ACC112 (cell line): ENCODE data around the gene TMEM132C.

Source experiments
- H2AFZ ChIP-seq: fragments of 200-600 bp; sonication (generic); one replicate; pipeline ENCODE4 v1.6.0; 2017; ENCODE audit warnings: antibody characterized with exemption, low read length; ENCODE audit not compliant: unreplicated experiment
- H3K27ac ChIP-seq: fragments of 200-600 bp; sonication (generic); 2 replicates; pipeline ENCODE4 v1.5.1; 2014; ENCODE audit warnings: low read depth, mild to moderate bottlenecking, antibody characterized with exemption, low read length, moderate library complexity
- H3K27me3 ChIP-seq: fragments of 200-600 bp; sonication (generic); 2 replicates; pipeline ENCODE4 v1.6.1; 2014; ENCODE audit warnings: mild to moderate bottlenecking, antibody characterized with exemption, low read length, moderate library complexity, mixed read lengths; ENCODE audit not compliant: insufficient read depth
- H3K36me3 ChIP-seq: fragments of 200-600 bp; sonication (generic); 2 replicates; pipeline ENCODE4 v1.6.1; 2016; ENCODE audit warnings: mild to moderate bottlenecking, antibody characterized with exemption, low read length, moderate library complexity, mixed read lengths; ENCODE audit not compliant: insufficient read depth
- H3K4me1 ChIP-seq: fragments of 200-600 bp; sonication (generic); one replicate; pipeline ENCODE4 v1.6.1; 2016; ENCODE audit warnings: low read length, mixed read lengths; ENCODE audit not compliant: insufficient read depth, unreplicated experiment, control insufficient read depth
- H3K4me3 ChIP-seq: fragments of 200-600 bp; sonication (generic); 2 replicates; pipeline ENCODE4 v1.5.1; 2014; ENCODE audit warnings: mild to moderate bottlenecking, low read depth, low read length
- H3K79me2 ChIP-seq: fragments of 200-600 bp; sonication (generic); one replicate; pipeline ENCODE4 v1.6.0; 2016; ENCODE audit warnings: low read length; ENCODE audit not compliant: control insufficient read depth, unreplicated experiment, insufficient read depth

TMEM132C gene

GRCh38 chr12:128554546-128555304 is 287.8 kb downstream of the TMEM132C start:
- no peaks in the 10 kb centered on the region for H3K36me3 ChIP-seq
- no peaks in the 10 kb centered on the region for H3K27me3 ChIP-seq
- H3K79me2 ChIP-seq, result no peaks in the 10 kb centered on the region
- H3K27ac ChIP-seq, result no peak overlapping the region
- no peak overlapping the region for H3K4me3 ChIP-seq
- no peaks in the 10 kb centered on the region for H3K4me1 ChIP-seq
- no peak overlapping the region for H2AFZ ChIP-seq

- Histone ChIP-seq H3K27me3 (no peaks in the 10 kb centered on the region), H3K4me3 (no peak overlapping the region), H3K36me3 (no peaks in the 10 kb centered on the region), H3K27ac (no peak overlapping the region), H3K79me2 (no peaks in the 10 kb centered on the region), H3K4me1 (no peaks in the 10 kb centered on the region), H2AFZ (no peak overlapping the region)
Observed at GRCh38 chr12:128557231-128557630, 290.3 kb downstream of the TMEM132C start.

- Histone ChIP-seq H2AFZ (no peak overlapping the region), H3K27ac (no peak overlapping the region), H3K79me2 (no peaks in the 10 kb centered on the region), H3K36me3 (no peaks in the 10 kb centered on the region), H3K4me1 (no peaks in the 10 kb centered on the region), H3K27me3 (no peaks in the 10 kb centered on the region), H3K4me3 (no peak overlapping the region)
Observed at GRCh38 chr12:128564956-128565355, 298.0 kb downstream of the TMEM132C start.

GRCh38 chr12:128567730-128568129 is 300.8 kb downstream of the TMEM132C start:
- Histone ChIP-seq H3K27me3 (no peaks in the 10 kb centered on the region), H3K4me1 (no peaks in the 10 kb centered on the region), H3K36me3 (no peaks in the 10 kb centered on the region), H3K4me3 (no peak overlapping the region), H3K27ac (no peak overlapping the region), H3K79me2 (no peaks in the 10 kb centered on the region), H2AFZ (no peak overlapping the region)

DNA sequence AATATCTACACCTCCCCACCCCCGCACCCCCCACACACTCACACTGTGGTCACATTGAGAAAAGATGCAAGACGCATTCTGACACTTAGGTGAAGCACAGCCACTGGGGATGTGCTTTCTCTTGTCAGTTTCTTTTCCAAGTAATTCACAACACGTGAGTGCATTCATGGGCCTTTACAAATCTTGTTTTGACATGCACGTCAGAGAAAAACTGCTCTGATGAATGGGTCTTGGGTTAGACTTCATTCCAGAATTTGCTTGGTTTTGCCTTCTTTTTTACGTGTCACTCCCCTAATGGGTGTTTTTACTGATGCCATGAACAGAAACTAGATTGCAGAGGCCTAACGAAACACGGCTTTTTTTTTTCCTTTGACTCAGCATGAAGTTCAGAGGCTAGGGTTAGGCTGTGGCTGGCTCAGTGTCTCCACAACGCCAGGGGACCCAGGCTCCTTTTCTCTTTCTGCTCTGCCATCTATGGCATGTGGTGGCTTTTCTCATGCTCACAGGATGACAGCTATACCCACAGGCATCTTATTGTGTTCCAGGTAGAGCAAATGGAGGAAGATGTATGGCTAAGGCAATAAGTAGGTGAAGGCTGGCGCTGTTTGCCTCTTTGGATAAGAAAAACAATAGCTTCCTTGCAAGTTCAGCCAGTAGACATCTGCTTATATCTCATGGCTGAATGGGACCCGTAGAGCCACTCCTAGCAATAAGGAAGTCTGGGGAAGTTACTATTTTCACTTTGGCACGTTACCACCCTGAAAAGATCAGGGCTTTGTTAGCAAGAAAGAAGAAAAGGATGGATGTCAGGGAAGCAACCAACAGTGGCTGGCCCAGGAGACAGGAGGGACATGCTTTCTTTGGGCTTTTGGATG is 303.5 kb downstream of the TMEM132C start:
- H3K27me3 ChIP-seq, result no peaks in the 10 kb centered on the region
- H3K79me2 ChIP-seq, result no peaks in the 10 kb centered on the region
- H3K27ac ChIP-seq, result no peak overlapping the region
- H3K4me3 ChIP-seq, result no peak overlapping the region
- no peak overlapping the region for H2AFZ ChIP-seq
- no peaks in the 10 kb centered on the region for H3K4me1 ChIP-seq
- H3K36me3 ChIP-seq, result no peaks in the 10 kb centered on the region

DNA sequence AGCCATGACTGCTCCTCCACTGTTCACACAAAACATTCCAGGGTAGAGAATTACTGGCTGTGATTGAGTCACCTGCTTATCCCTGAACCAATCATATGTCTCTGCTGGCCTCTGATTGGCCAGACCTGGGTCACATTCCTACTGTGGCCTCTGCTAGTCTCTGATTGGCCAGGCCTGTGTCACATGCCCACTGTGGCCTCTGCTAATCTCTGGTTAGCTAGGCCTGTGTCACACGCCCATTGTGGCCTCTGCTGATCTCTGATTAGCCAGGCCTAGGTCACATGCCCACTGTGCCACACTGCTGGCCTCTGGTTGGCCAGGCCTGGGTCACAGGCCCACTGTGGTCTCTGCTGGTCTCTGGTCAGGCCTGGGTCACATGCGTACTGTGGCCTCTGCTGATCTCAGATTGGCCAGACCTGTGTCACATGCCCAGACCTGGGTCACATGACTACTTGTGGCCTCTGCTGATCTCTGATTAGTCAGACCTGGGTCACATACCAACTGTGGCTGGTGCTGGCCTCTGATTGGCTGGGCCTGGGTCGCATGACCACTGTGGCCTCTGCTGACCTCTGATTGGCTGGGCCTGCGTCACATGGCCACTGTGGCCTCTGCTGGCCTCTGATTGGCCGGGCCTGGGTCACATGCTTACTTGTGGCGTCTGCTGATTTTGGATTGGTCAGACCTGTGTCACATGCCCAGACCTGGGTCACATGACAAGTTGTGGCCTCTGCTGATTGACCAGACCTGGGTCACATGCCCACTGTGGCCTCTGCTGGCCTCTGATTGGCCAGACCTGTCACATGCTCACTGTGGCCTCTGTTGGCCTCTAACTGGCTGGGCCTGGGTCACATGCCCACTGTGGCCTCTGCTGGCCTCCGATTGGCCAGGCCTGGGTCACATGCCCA is 305.2 kb downstream of the TMEM132C start:
- H3K36me3 ChIP-seq, result no peaks in the 10 kb centered on the region
- no peak overlapping the region for H3K4me3 ChIP-seq
- H3K27ac ChIP-seq, result no peak overlapping the region
- H3K4me1 ChIP-seq, result no peaks in the 10 kb centered on the region
- H3K79me2 ChIP-seq, result no peaks in the 10 kb centered on the region
- no peaks in the 10 kb centered on the region for H3K27me3 ChIP-seq
- H2AFZ ChIP-seq, result no peak overlapping the region

GRCh38 chr12:128573907-128574306 is 306.9 kb downstream of the TMEM132C start:
- H3K4me1 ChIP-seq, result no peaks in the 10 kb centered on the region
- H3K27ac ChIP-seq, result no peak overlapping the region
- H3K36me3 ChIP-seq, result no peaks in the 10 kb centered on the region
- no peak overlapping the region for H3K4me3 ChIP-seq
- no peaks in the 10 kb centered on the region for H3K27me3 ChIP-seq
- no peaks in the 10 kb centered on the region for H3K79me2 ChIP-seq
- no peak overlapping the region for H2AFZ ChIP-seq

DNA sequence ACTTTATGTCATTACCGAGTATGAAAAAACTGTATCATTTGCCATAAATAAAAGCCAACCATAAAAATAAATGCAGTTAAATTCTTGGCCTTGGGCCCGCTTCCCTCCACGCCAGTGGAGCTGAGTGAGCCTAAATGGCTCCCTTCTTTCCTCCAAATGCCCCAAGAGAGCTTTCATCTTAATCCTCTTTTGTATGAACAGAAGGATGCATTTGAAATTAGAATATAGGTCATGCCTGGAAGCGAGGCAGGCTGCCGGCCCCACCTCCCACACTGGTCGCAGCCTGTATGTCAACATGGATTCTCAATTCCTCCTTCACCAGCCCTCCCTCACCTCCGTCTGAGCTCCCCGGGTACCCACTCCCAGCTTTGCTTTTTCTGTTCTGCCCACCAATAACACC is 311.1 kb downstream of the TMEM132C start:
- Histone ChIP-seq H3K27me3 (no peaks in the 10 kb centered on the region), H3K79me2 (no peaks in the 10 kb centered on the region), H3K36me3 (no peaks in the 10 kb centered on the region), H3K4me3 (no peak overlapping the region), H2AFZ (no peak overlapping the region), H3K27ac (no peak overlapping the region), H3K4me1 (no peaks in the 10 kb centered on the region)

GRCh38 chr12:128581321-128581761 is 314.4 kb downstream of the TMEM132C start:
- H3K4me1 ChIP-seq, result no peaks in the 10 kb centered on the region

GRCh38 chr12:128583453-128583852 is 316.5 kb downstream of the TMEM132C start:
- Histone ChIP-seq H3K27ac (no peak overlapping the region), H3K4me3 (no peak overlapping the region), H3K27me3 (no peaks in the 10 kb centered on the region), H3K79me2 (no peaks in the 10 kb centered on the region), H3K36me3 (no peaks in the 10 kb centered on the region), H3K4me1 (no peaks in the 10 kb centered on the region), H2AFZ (no peak overlapping the region)

More at GRCh38 chr12:128581321-128581761, 314.4 kb downstream of the TMEM132C start:
- H3K79me2 ChIP-seq, result no peaks in the 10 kb centered on the region
- H3K27ac ChIP-seq, result no peak overlapping the region
- no peak overlapping the region for H2AFZ ChIP-seq
- no peak overlapping the region for H3K4me3 ChIP-seq
- no peaks in the 10 kb centered on the region for H3K36me3 ChIP-seq
- H3K27me3 ChIP-seq, result no peaks in the 10 kb centered on the region
